A549 (cell line): ENCODE data around the gene FBXO11.

Experiments used
- CTCF ChIP-seq: fragments of >200 bp; sonication (Bioruptor Twin); formaldehyde crosslinking; IDR thresholded peaks from 3 replicates; pipeline ENCODE4 v1.5.1; 2016
- HOXB13 ChIP-seq: fragments of 250-450 bp; sonication (Bioruptor Pico); IDR thresholded peaks from 2 replicates; pipeline ENCODE4 v1.5.0; 2020; ENCODE audit warnings: low read depth, mild to moderate bottlenecking, moderate library complexity
- TF ChIP-seq, protein P1 (sequence below): fragments of >200 bp; sonication (Bioruptor Twin); formaldehyde crosslinking; IDR thresholded peaks from 3 replicates; pipeline ENCODE4 v1.6.1; 2016

DNA sequence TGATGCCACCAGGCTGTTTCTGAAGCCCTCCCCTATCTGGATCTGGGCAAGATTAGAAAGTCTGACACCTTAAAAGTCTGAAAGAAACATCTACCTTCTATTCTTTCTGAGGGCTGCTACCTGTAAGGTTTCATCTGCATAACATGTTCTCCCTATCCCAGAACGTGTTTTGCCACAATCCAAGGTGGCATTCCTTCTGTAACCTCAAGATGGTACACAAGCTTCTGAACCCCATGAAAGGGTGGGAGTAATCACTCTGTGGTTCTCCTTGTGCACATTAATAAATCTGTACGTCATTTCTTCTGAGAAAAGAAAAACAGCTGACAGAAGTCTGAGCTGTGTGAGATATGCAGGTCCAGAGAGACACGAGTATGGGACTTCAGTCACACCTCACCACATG, 165.2 kb downstream of the FBXO11 start:
- TF ChIP-seq HOXB13 (CRISPR knock-in tag): no peak
- TF ChIP-seq CTCF: no peak
- TF ChIP-seq, protein P1, sequence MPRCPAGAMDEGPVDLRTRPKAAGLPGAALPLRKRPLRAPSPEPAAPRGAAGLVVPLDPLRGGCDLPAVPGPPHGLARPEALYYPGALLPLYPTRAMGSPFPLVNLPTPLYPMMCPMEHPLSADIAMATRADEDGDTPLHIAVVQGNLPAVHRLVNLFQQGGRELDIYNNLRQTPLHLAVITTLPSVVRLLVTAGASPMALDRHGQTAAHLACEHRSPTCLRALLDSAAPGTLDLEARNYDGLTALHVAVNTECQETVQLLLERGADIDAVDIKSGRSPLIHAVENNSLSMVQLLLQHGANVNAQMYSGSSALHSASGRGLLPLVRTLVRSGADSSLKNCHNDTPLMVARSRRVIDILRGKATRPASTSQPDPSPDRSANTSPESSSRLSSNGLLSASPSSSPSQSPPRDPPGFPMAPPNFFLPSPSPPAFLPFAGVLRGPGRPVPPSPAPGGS: no peak
